Keratinocyte (primary cell): ENCODE data around the gene RRAS2.

ENCODE experiments used
- CTCF ChIP-seq, 3 experiments: IDR thresholded peaks in 1 of 3; conservative IDR thresholded peaks in 1 of 3; optimal IDR thresholded peaks in 1 of 3; 2 replicates in 2 of 3; 3 replicates in 1 of 3; pipeline versions ENCODE3 to v1.5.1; 2011; ENCODE audit warnings: low read length in 3 of 3, mild to moderate bottlenecking in 3 of 3, moderate library complexity in 2 of 3, control low read depth in 1 of 3, inconsistent platforms in 1 of 3; ENCODE audit not compliant: insufficient read depth in 2 of 3; ENCODE audit errors: extremely low read depth in 1 of 3
- EZH2 ChIP-seq: IDR thresholded peaks from one replicate; pipeline ENCODE4 v1.6.1; 2012; ENCODE audit warnings: inconsistent platforms, mild to moderate bottlenecking, low read length, moderate library complexity

GRCh38 chr11:14339356-14339755 lies 19.6 kb downstream of the RRAS2 start:
- TF ChIP-seq CTCF (optimal IDR thresholded peaks at IDR 0.05 in 1 of 3, IDR thresholded peaks at IDR 0.05 in 1 of 3, conservative IDR thresholded peaks at IDR 0.05 in 1 of 3; ENCODE audit: extremely low read depth in 1 of 3, insufficient read depth in 2 of 3, low read length in 3 of 3) (no peak), EZH2 (no peak)
